NCI-H187 treated with DMSO at 0.1 percent for 48 hours (cell line): ENCODE data around the gene AEBP1.

ENCODE experiments used
- DNase-seq: peaks from one replicate; lab custom pipeline; 2025; lab: John Stamatoyannopoulos, UW

AEBP1 gene

DNA sequence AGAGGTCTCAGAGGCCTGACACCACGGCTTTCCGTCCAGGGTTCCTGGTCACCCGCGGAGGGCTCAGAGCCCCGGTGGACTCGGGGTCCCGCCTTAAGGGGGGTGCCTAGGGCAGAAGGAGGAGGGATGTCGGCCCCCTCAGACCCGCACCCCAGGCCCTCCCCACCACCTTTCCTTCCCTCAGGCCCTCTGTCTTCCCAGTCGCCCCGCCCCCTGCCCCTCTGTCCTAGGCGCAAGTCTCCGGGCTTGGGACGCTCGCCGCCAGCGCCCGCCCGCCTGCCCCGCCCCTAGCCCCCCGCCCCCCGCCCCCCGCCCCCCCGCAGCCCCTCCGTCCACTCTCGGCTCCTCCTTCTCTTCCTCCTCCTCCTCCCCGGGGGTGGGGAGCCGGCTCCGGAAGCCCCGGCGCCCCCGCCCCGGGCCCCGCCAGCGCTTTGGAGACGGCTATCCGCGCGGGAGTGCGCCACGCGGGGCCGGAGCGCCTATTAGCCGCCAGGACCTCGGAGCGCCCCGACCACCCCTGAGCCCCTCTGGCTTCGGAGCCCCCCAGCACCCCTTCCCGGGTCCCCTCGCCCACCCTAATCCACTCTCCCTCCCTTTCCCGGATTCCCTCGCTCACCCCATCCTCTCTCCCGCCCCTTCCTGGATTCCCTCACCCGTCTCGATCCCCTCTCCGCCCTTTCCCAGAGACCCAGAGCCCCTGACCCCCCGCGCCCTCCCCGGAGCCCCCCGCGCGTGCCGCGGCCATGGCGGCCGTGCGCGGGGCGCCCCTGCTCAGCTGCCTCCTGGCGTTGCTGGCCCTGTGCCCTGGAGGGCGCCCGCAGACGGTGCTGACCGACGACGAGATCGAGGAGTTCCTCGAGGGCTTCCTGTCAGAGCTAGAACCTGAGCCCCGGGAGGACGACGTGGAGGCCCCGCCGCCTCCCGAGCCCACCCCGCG is at the start of gene AEBP1:
AEBP1 (plus strand) TSS at position 423 of the 937 bp plus-strand sequence; CDS start at position 744, 321 bp downstream.
- DNase-seq = no peak

DNA sequence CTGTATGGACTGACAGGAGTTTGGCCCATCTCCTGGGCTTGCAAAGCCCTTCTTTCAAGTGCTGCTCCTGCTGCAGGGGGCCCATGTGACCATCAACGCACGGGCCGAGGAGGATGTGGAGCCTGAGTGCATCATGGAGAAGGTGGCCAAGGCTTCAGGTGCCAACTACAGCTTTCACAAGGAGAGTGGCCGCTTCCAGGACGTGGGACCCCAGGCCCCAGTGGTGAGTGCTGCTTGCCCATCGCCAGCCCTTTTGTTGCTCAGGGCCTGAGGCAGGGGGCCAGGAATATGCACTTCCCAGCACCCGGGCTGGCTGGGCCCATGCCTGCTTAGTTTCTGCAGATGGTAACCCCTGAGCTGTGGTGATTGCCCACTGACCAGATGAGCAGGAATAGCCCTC is 47.5 kb upstream of the AEBP1 start:
- no peak for DNase-seq

DNA sequence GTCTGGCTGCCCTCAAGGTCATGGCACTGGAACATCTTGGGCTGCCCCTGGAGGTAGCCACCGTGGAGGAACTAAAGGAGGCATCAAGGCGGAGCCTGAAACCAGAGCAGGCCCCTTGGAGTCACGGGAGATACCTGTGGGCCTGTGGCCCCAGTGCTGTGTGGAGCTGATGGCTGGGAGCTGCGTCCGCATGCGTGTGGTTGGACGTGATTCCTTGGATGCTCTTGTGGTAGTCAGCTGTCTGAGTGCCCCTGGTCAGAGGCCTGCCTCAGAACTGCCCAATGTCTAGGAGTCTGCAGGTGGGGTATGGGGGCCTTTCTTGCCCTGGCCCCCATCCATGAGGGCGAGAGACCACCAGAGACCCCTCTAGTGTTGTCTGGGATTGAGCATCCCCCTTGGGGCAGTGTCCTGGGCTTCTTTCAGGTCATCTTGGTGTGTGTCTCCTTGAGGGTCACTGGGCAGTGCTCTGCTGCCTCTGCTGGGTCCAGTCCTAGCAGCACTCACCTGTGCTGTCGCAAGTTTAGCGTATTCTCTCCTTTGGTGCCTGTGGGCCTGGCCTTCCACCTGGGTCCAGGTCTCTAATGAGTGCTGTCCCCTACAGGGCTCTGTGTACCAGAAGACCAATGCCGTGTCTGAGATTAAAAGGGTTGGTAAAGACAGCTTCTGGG is 46.8 kb upstream of the AEBP1 start:
- no peak for DNase-seq

DNA sequence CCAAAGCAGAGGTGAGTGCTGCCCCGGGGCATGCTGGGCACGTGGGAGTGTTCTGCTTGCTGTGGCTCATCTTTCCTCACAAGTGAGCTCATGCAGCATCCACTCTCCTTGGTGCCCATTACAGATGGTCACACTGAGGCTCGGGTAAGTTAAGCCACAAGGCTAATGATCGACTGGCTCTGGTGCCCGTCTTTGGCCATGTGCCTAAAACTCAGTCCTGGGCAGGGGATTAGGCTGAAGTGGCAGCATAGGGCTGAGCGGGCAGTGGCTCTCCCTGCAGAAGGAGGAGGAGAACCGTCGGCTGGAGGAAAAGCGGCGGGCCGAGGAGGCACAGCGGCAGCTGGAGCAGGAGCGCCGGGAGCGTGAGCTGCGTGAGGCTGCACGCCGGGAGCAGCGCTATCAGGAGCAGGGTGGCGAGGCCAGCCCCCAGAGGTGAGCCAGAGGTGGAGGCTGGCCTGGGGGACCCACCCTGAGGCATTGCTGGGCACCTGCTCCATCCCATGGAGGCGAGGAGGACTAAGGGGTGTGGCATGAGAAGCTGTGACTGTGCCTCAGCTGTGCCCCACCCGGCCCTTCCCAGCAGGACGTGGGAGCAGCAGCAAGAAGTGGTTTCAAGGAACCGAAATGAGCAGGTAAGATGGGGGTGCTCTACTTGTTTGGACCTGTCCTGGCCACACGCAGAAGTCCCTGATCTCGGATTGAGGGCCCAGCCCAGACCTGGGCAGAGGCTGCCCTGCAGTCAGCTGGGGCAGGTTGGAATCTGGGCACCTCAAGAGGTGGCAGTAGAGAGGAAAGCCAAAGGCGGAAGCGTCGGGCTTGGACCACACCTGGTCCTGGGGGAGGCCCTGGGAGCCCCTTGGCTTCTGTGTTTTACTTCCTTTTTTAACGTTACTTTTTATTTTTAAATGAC is 46.0 kb upstream of the AEBP1 start:
- no peak for DNase-seq

DNA sequence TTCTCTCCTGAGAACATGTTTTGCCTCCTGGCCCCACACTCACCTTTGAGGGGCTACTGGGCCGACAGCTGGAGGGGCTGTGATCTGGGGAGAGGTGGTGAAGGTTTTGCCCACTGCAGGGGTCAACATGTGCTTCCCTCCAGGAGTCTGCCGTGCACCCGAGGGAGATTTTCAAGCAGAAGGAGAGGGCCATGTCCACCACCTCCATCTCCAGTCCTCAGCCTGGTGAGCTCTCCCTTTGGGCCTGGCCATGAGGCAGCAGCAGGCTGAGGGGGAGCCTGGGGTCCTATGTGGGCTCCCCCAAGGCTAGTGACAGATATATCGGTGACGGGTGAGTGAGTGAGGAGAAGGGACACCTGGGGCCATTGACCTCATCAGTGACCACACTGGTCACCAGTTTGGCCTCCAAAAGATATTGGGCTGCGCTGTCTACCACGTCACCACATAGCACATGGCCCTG is 45.4 kb upstream of the AEBP1 start:
- DNase-seq = no peak

DNA sequence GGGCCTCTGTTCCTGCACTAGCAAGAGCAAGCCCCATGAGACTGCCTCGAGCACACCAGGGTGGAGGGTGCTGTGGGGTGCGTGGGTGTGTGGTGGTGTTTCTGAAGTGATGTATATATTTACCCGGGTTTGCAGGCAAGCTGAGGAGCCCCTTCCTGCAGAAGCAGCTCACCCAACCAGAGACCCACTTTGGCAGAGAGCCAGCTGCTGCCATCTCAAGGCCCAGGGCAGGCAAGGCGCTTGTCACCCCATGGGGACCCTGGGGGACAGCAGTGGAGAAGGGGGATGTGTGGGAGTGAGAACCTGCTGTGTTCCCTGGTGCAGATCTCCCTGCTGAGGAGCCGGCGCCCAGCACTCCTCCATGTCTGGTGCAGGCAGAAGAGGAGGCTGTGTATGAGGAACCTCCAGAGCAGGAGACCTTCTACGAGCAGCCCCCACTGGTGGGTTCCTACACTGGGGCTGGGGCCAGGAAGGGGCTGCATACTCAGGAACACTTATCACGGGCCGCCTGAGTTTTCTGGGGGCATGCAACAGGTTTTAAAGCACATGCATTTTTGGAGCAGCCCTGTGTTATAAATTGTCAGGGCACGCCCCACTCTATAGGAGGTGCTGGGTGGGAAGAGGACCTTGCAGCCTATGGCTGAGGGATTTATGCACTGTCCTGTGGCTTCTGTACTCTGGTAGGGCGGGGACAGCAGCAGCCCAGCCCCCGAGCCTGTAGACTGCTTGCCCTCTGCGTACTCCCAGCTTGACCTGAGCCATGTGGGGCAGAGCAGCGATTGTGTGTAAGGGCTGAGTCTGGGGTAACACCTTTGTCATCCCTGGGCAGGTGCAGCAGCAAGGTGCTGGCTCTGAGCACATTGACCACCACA is 44.7 kb upstream of the AEBP1 start:
- no peak for DNase-seq

DNA sequence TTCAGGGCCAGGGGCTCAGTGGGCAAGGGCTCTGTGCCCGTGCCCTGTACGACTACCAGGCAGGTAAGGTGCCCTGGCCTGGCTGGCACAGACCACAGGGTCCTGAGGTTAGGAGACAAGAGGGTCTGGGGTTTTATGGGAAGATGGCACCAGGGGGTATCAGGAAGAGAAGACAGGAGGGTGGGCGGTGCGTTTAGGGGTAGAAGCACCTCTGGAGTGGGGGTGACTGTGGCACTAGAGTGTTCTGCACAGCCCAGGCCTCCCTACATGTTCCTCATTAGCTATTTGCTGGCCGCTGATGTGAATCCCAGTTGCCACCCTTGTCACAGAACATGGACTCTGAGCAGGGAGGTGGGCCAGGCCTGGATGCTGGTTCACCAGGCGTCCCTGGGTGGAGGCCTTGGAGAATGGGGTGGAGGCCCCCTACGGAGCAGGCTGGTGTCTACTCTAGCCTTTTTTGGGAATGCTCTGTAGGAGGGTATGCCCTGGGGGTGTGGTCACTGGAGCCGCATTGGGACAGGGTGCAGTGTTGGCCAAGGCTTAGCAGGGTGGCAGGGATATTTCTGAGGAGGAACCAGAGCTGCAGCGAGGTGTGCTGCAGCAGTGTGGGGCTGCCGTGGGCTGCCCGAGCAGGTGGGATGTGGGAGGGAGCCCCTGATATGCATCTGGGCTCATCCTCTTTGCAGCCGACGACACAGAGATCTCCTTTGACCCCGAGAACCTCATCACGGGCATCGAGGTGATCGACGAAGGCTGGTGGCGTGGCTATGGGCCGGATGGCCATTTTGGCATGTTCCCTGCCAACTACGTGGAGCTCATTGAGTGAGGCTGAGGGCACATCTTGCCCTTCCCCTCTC is 43.8 kb upstream of the AEBP1 start:
- no peak for DNase-seq

DNA sequence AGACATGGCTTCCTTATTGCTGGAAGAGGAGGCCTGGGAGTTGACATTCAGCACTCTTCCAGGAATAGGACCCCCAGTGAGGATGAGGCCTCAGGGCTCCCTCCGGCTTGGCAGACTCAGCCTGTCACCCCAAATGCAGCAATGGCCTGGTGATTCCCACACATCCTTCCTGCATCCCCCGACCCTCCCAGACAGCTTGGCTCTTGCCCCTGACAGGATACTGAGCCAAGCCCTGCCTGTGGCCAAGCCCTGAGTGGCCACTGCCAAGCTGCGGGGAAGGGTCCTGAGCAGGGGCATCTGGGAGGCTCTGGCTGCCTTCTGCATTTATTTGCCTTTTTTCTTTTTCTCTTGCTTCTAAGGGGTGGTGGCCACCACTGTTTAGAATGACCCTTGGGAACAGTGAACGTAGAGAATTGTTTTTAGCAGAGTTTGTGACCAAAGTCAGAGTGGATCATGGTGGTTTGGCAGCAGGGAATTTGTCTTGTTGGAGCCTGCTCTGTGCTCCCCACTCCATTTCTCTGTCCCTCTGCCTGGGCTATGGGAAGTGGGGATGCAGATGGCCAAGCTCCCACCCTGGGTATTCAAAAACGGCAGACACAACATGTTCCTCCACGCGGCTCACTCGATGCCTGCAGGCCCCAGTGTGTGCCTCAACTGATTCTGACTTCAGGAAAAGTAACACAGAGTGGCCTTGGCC is 43.0 kb upstream of the AEBP1 start:
- DNase-seq = no peak

DNA sequence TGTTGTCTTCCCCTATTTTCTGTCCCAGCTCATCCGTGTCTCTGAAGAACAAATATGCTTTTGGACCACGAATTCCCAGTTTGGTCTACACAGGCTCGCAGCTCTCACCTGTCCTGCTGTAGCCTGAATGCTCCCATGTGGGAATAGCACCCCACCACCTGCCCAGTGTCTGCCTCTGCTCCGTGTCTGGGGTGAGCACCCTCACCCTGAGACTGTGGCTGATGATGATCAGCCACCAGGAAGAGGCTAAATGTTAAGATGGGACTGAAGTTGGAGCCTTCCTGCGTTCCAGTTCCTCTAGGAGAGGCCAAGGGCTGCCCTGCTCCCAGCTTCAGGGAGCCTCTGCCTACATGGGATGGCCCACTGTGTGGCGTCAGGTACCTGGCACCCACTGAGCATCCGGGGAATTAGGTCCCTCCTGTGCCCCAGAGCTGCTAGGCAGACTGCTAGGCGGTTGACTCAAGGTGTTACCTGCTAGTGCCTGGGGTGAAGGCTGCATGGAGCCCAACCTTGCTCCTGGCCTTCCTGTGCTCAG is 42.4 kb upstream of the AEBP1 start:
- no peak for DNase-seq

DNA sequence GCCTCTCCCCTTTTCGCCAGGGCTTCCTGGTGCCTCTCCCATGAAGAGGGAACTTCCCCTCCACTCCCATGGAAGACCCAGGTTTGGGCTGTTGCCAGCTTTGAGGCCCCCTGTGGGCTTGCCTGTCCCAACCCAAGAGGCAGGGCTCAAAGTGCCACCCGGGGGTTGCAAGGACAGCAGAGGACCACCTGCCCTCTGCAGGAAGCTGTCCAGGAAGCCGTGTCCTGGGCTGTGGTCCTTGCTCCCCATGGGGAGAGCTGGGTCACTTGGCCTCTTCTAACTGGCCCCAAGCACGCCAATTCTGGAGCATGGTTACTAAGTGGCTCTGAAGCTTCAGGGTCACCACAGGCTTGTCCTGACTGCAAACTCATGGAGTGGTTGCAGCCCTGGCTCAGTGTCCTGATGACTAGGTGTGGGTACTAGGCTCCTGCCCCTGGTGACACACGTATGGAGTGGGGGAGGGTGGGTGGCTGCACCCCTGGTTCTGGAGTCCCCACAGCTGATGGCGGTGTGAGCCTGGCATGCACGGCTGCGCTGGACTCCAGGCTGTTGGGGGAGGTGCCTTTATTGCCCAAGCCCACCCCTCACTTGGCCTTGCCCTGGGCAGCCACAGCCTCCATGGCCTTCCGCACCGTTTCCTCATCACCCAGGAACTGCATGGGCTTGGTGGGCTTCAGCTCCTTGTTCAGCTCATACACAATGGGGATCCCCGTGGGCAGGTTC is 41.8 kb upstream of the AEBP1 start:
- no peak for DNase-seq

DNA sequence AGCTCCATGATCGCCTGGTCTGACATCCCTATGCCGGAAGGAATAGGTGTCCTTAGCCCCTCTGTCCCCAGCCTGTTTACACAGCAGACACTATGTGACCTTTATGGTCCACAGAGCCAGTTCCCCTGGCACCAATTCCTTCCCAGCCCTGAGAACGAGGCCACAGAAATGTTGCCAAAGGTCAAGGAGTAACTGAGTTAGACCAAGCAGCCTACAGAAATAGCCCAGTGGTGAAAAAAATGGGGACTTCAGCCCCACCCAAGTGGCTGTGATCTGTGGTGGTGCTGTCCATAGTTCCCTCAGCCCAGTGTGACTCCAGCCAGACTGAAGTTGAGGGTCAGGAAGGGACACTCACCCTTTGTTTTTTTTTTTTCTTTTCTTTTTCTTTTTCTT is 41.2 kb upstream of the AEBP1 start:
- no peak for DNase-seq

DNA sequence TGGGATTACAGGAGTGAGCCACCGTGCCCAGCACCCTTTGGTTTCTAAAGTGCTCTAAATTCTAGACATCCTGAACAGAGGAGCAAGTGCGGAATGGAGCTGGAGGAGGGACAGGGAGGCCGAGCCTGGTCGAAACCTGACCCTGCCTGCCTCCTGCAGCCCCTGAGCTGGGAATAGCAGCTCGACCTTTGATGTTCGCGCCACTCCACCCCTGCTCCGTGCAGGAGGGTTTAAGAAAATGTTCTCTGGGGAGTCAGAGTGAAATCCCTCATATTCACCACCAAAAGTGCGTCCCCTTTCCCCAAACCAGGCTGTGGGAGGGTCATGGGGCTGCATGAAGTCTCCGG is 40.6 kb upstream of the AEBP1 start:
- no peak for DNase-seq

DNA sequence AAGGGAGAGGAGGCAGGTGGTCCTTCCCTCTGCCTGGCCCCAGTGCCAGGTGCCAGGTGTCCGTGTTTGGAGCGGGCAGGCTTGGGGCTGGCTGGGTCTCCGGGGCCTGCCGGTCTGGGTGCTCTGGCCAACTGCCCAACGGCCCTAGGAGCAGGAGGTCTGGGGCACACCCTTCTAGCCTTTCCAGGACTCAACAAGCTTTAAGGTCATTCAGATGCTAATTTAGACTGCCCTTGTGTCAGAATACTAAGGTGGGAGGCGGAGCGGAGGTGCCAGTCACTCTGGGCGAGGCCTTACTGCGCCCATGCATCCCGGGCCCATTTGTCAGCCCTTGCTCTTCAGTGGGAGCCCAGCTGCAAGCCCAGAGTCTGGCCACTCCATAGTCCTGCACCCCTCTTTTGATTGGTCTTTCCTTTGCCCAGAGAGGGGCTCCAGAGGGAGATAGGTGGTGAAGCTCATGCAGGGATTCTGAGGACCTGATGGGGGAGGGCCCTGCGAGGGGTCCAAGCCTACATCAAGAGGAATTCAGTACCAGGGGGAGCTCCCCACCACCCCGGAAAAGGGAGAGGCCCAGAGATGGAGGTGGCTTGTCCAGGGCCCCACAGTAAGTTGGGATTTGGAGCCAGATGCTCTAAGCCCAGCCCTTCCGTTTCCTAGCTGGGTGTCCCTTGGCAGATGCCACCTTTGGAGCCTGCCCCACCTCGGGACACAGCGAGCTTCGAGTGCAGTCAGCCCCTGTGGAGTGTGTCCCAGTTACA is 40.1 kb upstream of the AEBP1 start:
- DNase-seq = no peak

DNA sequence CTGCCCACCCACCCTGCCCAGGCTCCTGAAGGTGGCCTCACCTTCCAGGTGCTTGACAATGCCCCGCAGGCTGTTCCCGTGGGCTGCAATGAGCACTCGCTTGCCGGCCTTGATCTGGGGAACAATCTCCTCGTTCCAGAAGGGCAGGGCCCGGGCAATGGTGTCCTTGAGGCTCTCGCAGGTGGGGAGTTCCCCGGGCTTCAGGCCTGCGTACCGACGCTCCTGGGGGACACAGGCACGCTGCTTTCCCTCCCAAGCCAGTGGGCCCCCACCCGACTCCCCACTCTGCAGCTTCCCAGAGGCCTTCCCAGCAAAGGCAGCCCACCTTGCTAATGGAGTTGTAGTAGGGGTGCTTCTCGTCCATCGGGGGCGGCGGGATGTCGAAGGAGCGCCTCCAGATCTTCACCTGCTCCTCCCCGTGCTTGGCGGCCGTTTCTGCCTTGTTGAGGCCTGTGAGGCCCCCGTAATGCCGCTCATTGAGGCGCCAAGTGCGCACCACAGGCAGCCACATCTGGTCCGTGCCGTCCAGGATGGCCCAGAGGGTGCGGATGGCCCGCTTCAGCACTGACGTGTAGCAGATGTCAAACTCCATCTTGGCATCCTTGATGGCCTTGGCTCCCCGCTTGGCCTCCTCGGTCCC is 39.2 kb upstream of the AEBP1 start:
- no peak for DNase-seq

DNA sequence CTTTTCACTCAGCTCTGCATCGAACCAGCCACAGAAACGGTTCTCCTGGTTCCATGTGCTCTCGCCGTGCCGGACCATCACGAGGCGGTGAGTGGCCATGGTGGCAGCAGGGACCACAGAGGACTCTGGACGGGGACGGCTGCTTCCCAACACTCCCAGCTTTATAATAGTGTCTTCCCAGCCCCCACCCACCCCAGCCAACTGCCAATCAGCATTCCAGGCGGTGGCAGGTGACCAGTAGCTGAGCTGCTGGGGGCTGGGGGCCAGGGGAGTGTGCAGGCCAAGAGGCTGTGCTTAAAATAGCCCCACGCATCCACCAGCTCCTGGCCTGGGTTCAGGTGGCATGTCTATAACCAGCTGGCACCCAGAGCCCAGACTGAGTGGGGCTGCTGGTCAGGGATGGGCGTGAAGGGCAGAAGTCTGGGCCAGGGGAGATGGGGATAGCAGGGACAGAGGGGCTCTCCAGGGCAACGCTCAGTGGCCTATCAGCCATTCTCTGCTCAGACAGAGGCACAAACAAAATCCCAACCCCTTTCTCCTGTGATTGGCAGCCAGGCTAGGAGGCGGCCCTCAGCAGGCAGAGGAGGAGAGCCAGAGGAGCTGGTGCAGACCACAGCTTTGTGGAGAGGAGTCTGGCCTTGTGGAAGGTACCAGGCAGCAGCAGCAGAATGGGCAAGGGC is 38.6 kb upstream of the AEBP1 start, which contains the start of gene PGAM2:
PGAM2 (minus strand) TSS at position 137 of the 680 bp plus-strand sequence; CDS start at position 99, 38 bp downstream.
- no peak for DNase-seq

DNA sequence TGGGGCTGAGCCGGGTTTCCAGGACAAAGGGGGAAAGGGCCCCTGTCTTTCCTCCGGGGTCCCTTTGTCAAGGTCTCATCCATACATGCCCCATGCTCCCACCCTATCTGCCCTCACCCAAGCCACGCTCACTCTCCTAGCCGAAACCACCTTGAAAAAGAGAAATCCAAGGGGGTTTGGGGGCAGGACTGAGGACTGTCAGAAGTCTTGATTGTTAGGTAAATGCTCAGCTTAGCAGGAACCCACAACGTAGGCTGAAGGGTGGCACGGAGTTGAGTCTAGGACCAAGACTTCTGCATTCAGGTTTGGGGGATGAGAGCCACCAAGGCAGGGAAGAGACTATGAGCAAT is 38.1 kb upstream of the AEBP1 start:
- DNase-seq = no peak

DNA sequence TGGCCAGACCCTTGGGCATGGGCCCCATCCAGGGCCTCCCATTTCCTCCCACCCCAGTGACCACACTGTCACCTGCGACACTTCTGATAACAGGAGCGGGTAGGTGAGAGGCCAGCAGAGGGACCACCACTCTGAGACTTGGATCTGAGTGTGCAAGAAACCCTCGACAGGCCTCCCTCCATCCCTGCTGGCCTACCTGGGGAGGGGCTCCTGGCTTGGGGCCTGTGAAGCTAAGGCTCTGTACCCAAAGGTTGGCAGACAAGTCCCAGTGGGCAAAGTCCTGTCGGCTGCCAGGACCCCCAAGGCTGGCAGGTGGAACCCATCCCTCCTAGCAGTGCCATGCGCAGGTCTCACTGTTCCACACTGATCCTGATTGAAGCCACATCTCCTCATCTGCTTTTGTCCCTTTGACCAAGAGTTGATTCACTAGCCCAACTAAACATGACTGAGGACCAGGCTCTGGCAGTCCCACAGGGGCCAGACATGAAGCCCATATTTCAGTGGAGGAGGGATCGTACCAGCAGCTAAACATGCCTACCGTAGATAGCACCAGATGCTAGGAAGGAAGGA is 37.6 kb upstream of the AEBP1 start:
- no peak for DNase-seq
